Measurements from ENCODE around the gene NUMB.

DNA sequence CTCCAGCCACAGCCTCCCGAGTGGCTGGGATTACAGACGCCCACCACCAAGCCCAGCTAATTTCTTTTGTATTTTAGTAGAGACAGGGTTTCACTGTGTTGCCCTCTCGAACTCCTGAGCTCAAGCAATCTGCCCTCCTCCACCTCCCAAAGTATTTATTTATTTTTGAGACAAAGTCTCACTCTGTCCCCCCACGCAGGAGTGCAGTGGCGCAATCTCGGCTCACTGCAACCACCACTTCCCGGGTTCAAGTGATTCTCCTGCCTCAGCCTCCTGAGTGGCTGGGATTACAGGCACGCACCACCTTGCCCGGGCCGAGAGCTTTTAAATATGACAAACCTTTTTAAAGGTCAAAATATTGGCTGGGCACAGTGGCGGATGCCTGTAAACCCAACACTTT lies 14.6 kb downstream of the NUMB start:
- TF ChIP-seq, protein P1, sequence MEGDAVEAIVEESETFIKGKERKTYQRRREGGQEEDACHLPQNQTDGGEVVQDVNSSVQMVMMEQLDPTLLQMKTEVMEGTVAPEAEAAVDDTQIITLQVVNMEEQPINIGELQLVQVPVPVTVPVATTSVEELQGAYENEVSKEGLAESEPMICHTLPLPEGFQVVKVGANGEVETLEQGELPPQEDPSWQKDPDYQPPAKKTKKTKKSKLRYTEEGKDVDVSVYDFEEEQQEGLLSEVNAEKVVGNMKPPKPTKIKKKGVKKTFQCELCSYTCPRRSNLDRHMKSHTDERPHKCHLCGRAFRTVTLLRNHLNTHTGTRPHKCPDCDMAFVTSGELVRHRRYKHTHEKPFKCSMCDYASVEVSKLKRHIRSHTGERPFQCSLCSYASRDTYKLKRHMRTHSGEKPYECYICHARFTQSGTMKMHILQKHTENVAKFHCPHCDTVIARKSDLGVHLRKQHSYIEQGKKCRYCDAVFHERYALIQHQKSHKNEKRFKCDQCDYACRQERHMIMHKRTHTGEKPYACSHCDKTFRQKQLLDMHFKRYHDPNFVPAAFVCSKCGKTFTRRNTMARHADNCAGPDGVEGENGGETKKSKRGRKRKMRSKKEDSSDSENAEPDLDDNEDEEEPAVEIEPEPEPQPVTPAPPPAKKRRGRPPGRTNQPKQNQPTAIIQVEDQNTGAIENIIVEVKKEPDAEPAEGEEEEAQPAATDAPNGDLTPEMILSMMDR (IDR thresholded peaks at IDR 0.05; ENCODE audit: borderline replicate concordance, extremely low read depth, low read length, poor library complexity, severe bottlenecking), result no peak
- no peak for TF ChIP-seq EZH2 (IDR thresholded peaks at IDR 0.05; ENCODE audit: borderline replicate concordance, low read depth, low read length, severe bottlenecking)
